IgD-negative memory B cell (primary cell): ENCODE data around the gene TAPBPL. TPM values are rescaled to one million over a fixed set of nuclear protein-coding genes. Genes with fewer than 3 reads are reported as not detected.

Experiments used
- H3K27ac Mint-ChIP-seq, 3 donors: one replicate each; pipeline ENCODE4 v1.8.0; 2020 to 2022; ENCODE audit warnings: mild to moderate bottlenecking in 3 of 3, mixed read lengths in 3 of 3, moderate library complexity in 1 of 3
- H3K27me3 Mint-ChIP-seq: one replicate; pipeline ENCODE4 v1.8.0; 2021; ENCODE audit warnings: mixed read lengths
- H3K36me3 Mint-ChIP-seq: one replicate; pipeline ENCODE4 v1.8.0; 2020; ENCODE audit warnings: mild to moderate bottlenecking, mixed read lengths
- H3K4me1 Mint-ChIP-seq, 3 donors: one replicate each; pipeline ENCODE4 v1.8.0; 2020 to 2022; ENCODE audit warnings: mixed read lengths in 3 of 3, mild to moderate bottlenecking in 1 of 3
- H3K4me3 Mint-ChIP-seq, 4 donors: one replicate each; pipeline ENCODE4 v1.8.0; 2020 to 2022; ENCODE audit warnings: mild to moderate bottlenecking in 4 of 4, mixed read lengths in 4 of 4, moderate library complexity in 3 of 4
- H3K9me3 Mint-ChIP-seq, 3 donors: one replicate each; pipeline ENCODE4 v1.8.0; 2020 to 2021; ENCODE audit warnings: mixed read lengths in 3 of 3, mild to moderate bottlenecking in 1 of 3
- polyA plus RNA-seq: library from polyadenylated mRNA; unstranded; fragments of 300-500 nt; fragmentation: Illumina TruSeq; gene quantifications from one replicate; pipeline ENCODE4 v1.2.3, GENCODE V29; 2021

TAPBPL gene, protein sequence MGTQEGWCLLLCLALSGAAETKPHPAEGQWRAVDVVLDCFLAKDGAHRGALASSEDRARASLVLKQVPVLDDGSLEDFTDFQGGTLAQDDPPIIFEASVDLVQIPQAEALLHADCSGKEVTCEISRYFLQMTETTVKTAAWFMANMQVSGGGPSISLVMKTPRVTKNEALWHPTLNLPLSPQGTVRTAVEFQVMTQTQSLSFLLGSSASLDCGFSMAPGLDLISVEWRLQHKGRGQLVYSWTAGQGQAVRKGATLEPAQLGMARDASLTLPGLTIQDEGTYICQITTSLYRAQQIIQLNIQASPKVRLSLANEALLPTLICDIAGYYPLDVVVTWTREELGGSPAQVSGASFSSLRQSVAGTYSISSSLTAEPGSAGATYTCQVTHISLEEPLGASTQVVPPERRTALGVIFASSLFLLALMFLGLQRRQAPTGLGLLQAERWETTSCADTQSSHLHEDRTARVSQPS
- polyA plus RNA-seq: 125 TPM

DNA sequence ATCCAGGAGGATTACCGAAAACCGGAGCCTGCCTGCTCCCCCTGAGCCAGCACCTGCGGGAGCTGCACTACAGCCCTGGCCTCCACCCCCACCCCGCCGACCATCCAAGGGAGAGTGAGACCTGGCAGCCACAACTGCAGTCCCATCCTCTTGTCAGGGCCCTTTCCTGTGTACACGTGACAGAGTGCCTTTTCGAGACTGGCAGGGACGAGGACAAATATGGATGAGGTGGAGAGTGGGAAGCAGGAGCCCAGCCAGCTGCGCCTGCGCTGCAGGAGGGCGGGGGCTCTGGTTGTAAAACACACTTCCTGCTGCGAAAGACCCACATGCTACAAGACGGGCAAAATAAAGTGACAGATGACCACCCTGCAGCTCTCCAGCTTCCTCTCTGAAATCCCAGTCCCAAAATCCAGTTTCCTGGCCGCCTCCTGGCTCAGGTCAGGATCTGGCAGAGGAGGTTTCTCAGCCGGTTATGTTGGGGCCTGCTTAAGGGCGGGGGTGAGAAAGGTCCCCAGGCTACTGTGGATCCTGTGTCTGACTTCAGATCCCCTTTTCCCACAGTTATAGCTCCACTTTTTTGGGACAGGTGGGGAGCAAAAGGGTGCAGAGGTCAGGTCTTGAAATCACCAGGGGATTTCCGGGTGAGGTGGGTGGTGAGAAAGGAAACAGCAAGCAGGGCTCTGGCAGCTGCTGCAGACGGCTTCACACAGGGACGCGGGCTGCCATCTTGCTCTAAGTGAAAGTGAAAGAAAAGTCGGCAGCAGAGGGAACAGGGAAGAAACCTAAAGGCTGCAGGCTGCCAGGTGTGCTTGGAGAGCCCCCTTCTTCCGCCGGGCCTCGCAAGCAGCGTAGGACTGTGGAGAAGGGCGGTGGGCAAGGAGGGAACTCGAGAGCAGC, at the start of gene TAPBPL:
TAPBPL (plus strand) TSS at position 695 of the 897 bp plus-strand sequence. CDS start 207 bp downstream, outside the sequence.
- H3K36me3 Mint-ChIP-seq: peaks cover 14% of the 10 kb centered on the region
- H3K4me1 Mint-ChIP-seq: peaks cover 33 to 55% (median 47%) of the 10 kb centered on the region in 3 donors
- H3K27ac Mint-ChIP-seq: peak within 1 kb of the TSS; percentile 97 to 99 (median 99)
- H3K27me3 Mint-ChIP-seq: no peaks in the 10 kb centered on the region
- H3K4me3 Mint-ChIP-seq: peak within 1 kb of the TSS; percentile 97 to 100 (median 98)
- H3K9me3 Mint-ChIP-seq: no peaks in the 10 kb centered on the region

DNA sequence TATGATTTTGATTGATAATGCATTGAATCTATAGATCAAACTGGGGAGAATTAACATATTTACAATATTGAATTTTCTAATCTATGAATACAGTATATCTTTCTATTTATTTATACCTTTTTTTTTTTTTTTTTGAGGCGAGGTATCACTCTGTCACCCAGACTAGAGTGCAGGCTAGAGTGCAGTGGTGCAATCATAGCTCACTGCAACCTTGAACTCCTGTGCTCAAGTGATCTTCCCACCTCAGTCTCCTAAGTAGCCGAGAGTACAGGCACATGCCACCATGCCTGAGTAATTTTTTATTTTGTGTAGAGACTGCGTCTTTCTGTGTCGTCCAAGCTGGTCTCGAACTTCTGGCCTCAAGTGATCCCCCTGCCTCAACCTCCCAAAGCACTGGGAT, 47.5 kb upstream of the TAPBPL start:
- no peak overlapping the region for H3K27ac Mint-ChIP-seq
- H3K36me3 Mint-ChIP-seq: no peaks in the 10 kb centered on the region
- H3K9me3 Mint-ChIP-seq: no peaks in the 10 kb centered on the region
- H3K4me3 Mint-ChIP-seq: no peak overlapping the region
- H3K4me1 Mint-ChIP-seq: no peaks in the 10 kb centered on the region
- H3K27me3 Mint-ChIP-seq: peaks cover 9% of the 10 kb centered on the region

DNA sequence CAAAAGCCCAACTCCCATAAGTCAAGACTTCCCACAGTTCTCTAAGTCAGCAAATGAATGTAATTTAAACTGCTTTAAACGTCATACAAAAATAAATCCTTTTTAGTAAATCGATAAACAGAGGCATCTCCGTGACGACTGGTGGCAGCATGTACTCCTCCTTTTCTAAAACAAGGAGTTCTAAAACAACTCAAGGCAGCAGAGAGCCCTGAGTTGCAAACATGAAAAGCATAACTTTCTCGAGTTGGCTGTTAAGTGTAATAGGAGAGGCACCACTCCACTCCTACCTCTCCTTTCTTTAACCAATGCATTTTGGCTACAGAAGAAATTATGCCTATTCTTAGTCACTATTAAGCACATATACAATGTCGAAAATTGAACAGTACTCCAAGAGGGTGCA, 45.9 kb upstream of the TAPBPL start:
- Mint-ChIP-seq H3K27me3 (peaks cover 9% of the 10 kb centered on the region), H3K4me1 (no peaks in the 10 kb centered on the region), H3K27ac (no peak overlapping the region), H3K9me3 (no peaks in the 10 kb centered on the region), H3K4me3 (no peak overlapping the region), H3K36me3 (no peaks in the 10 kb centered on the region)

DNA sequence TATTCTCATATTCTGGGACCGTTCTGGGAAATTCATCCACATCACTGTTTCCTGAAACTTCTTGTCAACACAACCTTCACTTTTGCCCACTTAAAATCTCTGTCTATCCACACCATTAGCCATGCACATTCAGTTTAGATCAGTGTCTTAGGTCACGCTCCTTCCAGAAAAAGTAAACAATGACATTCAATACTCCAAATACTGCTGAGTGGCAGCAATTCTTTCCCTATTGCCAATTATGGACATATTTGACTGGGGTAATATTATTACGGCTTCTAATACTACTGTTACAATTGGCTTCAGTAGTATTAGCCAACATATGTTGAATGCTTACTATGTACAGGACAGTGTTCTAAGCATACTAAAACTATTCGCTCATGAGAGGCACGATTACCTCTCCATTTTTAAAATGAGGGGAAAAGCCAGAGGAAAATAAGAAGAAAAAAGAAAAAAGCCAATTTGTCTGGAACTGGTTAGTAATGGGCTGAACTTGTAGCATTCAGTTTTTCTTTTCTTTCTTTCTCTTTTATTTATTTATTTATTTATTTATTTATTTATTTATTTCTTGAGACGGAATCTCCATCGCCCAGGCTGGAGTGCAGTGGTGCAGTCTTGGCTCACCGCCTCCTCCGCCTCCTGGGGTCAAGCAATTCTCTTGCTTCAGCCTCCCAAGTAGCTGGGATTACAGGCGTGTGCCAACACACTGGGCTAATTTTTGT, 44.4 kb upstream of the TAPBPL start:
- Mint-ChIP-seq H3K36me3 (no peaks in the 10 kb centered on the region), H3K4me1 (no peaks in the 10 kb centered on the region), H3K9me3 (peaks cover 0 to 2% (median 0%) of the 10 kb centered on the region in 3 donors), H3K4me3 (no peak overlapping the region), H3K27me3 (peaks cover 9% of the 10 kb centered on the region), H3K27ac (no peak overlapping the region)

DNA sequence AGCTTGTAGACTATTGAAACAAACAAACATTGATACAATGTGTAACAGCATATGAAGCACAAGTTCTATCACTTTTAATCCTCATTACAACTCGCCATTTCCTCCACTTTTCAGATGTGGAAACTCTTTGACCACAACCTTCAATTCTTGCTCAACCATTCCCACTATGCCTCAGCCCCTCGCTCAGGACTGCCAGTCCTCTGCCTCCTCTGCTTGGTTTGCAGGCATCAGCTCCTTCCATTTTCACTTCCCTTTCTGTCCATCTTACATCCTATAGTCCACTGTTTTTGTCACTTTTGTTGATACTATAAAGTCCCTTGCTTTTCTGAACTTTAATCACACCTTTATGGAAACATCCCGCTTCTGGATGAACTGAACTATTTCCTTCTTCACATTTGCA, 35.2 kb upstream of the TAPBPL start:
- H3K27ac Mint-ChIP-seq: no peak overlapping the region

DNA sequence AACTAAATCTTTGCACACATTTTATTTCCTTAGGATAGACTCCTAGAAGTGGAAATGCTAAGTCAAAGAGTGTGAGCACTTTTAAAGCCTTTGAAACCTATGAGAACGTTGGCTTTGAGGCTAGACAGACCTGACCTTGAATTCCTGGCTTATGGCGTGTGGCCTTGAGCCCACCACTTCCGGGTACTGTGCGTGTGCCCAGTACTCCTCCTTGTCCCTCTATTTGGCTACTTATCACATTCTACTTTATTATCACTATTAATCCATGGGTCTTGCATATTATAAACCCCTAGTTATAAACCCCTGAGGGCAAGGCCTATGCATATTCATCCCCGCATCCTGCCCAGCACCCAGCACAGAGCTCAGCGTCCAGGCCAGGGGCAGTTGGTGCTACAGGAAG, 33.0 kb upstream of the TAPBPL start:
- peaks cover 7 to 13% (median 7%) of the 10 kb centered on the region in 3 donors for H3K4me1 Mint-ChIP-seq
- no peaks in the 10 kb centered on the region for H3K9me3 Mint-ChIP-seq
- H3K36me3 Mint-ChIP-seq: no peaks in the 10 kb centered on the region
- no peak overlapping the region for H3K27ac Mint-ChIP-seq
- H3K4me3 Mint-ChIP-seq: no peak overlapping the region
- peaks cover 5% of the 10 kb centered on the region for H3K27me3 Mint-ChIP-seq

More for the DNA sequence above, 35.2 kb upstream of the TAPBPL start:
- Mint-ChIP-seq H3K4me1 (peaks cover 0 to 7% (median 0%) of the 10 kb centered on the region in 3 donors), H3K36me3 (no peaks in the 10 kb centered on the region), H3K27me3 (peaks cover 5% of the 10 kb centered on the region), H3K4me3 (no peak overlapping the region), H3K9me3 (peaks cover 0 to 2% (median 0%) of the 10 kb centered on the region in 3 donors)

DNA sequence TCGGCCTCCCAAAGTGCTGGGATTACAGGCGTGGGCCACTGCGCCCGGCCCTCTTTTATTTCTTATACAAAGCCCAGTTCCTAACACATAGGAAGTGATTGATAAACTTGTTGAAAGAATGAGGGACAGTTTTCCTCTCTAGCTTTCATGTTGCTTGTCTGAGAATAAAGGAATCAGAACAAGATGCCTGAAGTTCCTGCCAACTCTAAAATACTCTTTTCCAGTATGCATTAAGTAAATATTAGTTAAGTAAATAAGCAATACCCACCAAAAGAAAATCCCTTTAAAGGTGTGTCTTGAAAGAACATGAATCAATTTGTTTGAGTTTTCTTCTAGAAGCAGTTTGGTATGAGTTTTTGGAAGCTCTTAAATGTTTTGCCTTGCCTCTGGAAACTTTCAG, 31.5 kb upstream of the TAPBPL start:
- no peak overlapping the region for H3K27ac Mint-ChIP-seq
- no peak overlapping the region for H3K4me3 Mint-ChIP-seq
- H3K9me3 Mint-ChIP-seq: no peaks in the 10 kb centered on the region
- H3K36me3 Mint-ChIP-seq: no peaks in the 10 kb centered on the region
- H3K4me1 Mint-ChIP-seq: peaks cover 9 to 16% (median 9%) of the 10 kb centered on the region in 3 donors
- peaks cover 4% of the 10 kb centered on the region for H3K27me3 Mint-ChIP-seq

DNA sequence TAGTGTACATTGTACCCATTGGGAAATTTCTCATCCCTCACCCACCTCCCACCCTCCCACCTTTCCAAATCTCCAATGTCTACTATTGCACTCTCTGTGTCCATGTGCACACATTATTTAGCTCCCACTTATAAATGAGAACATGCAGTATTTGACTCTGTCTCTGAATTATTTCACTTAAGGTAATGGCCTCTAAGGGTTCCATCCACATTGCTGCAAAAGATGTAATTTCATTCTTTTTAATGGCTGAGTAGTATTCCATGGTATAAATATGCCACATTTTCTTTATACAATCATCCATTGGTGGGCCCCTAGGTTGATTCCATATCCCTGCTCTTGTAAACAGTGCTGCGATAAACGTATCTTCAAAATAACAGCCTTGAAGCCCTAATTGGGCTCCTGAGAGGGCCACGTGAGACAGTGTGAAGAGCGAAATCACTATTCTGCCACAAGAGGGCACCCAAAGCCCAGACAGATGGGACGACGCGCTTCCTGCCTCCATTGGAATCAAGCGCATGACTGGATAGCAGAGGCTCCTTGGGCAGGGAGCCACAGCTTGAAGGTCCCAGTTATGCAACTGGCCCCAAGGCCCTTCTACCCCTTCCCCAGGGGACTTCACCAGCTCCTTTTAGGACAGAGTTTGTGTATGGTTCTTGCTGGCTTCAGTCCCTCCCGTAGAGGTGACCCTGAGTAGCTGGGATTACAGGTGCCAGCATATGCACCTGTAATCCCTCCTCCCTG, 28.4 kb upstream of the TAPBPL start:
- H3K36me3 Mint-ChIP-seq: peaks cover 3% of the 10 kb centered on the region
- peaks cover 25 to 33% (median 30%) of the 10 kb centered on the region in 3 donors for H3K4me1 Mint-ChIP-seq
- no peaks in the 10 kb centered on the region for H3K9me3 Mint-ChIP-seq
- H3K4me3 Mint-ChIP-seq: peak overlapping the region; percentile 25 to 83 (median 62)
- H3K27ac Mint-ChIP-seq: peak overlapping the region; percentile 88 to 99 (median 93)
- no peaks in the 10 kb centered on the region for H3K27me3 Mint-ChIP-seq

DNA sequence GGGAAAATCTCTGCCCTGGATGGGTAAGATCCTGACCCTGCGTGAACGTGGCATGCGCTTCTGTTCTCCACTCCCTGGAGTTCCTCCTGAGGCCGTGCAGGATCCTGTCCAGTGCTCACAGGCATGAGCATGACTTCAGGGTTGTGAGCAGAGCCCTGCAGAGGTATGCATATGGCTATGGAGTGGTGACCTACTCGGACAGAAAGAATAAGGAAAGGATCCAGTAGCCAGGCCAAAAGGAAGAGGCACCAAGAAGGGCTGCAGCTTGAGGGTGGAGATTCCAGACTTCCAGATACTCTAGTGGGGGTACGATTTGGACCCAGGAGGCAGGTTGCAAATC, 27.9 kb upstream of the TAPBPL start:
- H3K27ac Mint-ChIP-seq: peak overlapping the region; percentile 88 to 99 (median 93)
- peaks cover 26 to 35% (median 31%) of the 10 kb centered on the region in 3 donors for H3K4me1 Mint-ChIP-seq
- H3K4me3 Mint-ChIP-seq: peak overlapping the region in 2 of 4 donors; percentile 62 to 63
- no peaks in the 10 kb centered on the region for H3K27me3 Mint-ChIP-seq
- H3K9me3 Mint-ChIP-seq: no peaks in the 10 kb centered on the region
- H3K36me3 Mint-ChIP-seq: peaks cover 3% of the 10 kb centered on the region

DNA sequence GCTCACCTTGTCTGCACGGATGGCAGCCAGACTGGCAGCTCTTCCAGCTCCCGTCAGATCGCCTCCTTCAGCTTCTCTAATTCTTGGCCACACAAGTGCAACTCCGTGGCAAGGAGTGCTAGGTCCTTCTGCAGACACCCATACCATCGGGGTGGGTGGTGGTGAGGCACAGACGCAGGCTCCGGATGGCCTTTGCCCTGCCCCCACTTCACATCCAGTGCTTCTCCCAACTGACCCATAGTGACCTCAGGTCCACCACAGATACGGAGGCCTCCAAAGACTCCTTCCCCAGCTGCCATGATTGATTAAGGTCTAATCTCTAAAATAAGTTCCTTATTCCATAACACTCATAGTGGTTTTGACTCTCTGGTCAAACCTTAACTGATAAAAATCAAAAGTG, 27.0 kb upstream of the TAPBPL start:
- H3K27ac Mint-ChIP-seq: peak overlapping the region; percentile 87 to 99 (median 97)
- H3K9me3 Mint-ChIP-seq: no peaks in the 10 kb centered on the region
- no peaks in the 10 kb centered on the region for H3K27me3 Mint-ChIP-seq
- peaks cover 26 to 39% (median 34%) of the 10 kb centered on the region in 3 donors for H3K4me1 Mint-ChIP-seq
- H3K36me3 Mint-ChIP-seq: peaks cover 3% of the 10 kb centered on the region
- peak overlapping the region in 3 of 4 donors; percentile 14 to 55 (median 36) for H3K4me3 Mint-ChIP-seq

DNA sequence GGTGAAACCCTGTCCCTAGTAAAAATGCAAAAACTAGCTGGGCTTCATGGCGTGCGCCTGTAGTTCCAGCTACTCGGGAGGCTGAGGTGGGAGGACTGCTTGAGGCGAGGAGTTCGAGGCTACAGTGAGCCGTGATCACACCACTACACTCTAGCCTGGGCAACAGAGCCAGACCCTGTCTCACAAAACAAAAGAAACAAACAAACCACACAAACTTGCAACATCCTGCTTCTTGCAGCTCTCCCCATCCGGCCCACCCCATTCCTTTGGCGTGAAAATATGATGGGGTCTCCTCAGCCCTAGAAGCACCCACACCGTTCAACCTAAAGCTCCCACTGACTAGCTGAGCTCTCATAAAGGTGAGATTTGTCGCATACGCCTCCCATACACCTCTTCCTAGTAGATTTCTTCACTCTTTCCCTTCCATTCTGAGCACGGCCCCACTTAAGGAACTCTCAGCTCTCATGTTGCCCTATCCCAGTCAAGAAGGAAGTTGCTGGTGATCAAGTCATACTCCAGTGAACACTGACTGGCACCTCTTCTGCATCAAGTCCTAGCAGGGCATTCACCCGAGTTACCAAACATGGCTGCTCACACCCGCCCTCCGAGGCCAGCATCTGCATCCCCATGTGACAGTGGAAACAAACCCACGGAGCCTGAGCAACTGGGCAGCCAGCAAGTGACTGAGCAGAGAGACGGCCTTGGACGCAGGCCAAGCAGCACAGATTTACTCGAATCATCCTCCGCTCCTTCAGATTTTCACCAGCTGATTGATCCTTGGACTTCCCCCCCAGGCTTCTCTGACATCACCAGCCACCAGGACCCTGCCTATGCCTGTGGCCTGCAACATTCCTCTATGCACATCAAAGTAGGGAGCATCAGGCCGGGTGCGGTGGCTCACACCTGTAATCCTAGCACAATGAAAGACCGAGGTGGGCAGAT, 26.0 kb upstream of the TAPBPL start:
- Mint-ChIP-seq H3K27me3 (no peaks in the 10 kb centered on the region), H3K27ac (peak overlapping the region; percentile 97 to 100 (median 99)), H3K36me3 (peaks cover 3% of the 10 kb centered on the region), H3K4me3 (peak overlapping the region; percentile 63 to 88 (median 74)), H3K9me3 (no peaks in the 10 kb centered on the region), H3K4me1 (peaks cover 35 to 49% (median 44%) of the 10 kb centered on the region in 3 donors)

DNA sequence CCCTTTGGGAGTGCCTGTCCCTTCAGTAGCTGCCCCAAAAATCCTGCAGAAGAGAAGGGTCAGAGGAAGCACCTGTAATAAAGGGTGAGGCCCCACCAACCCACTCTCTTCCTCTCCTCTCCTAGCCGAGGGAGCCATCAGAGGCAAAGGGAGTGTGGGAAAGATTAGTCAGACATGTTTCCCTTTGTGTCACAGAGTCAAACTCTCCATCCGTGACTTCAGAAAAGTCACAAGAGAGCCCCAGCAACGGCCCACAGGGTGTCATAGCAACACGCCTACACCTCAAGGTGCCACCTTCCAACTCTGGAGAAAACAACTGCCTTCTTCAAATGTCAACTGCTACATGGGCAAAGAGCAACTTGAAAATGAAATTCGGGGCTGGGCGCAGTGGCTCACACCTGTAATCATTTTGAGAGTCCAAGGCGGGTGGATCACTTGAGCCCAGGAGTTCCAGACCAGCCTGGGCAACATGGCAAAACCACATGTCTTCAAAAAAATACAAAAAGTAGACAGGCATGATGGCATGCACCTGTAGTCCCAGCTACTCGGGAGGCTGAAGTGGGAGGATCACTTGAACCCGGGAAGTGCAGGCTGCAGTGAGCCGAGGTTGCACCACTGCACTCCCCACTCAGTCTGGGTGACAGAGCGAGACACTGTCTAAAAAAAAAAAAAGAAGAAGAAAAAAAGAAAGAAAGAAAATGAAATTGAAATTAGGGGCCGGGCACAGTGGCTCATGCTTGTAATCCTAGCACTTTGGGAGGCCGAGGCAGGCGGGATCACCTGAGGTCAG, 24.8 kb upstream of the TAPBPL start:
- Mint-ChIP-seq H3K27ac (peak overlapping the region; percentile 97 to 100 (median 99)), H3K9me3 (no peaks in the 10 kb centered on the region), H3K27me3 (no peaks in the 10 kb centered on the region), H3K36me3 (peaks cover 3% of the 10 kb centered on the region), H3K4me3 (peak overlapping the region; percentile 81 to 95 (median 92)), H3K4me1 (peaks cover 43 to 56% (median 51%) of the 10 kb centered on the region in 3 donors)
